ENCODE measurements around the gene TAF6L. TPM values are rescaled to one million over a fixed set of nuclear protein-coding genes. Genes with fewer than 3 reads are reported as not detected.

Gene TAF6L
- total and polyA plus RNA-seq, 9 of the 15 experiments (the other 6 are each of a cell fraction or from before 2014, with no cell fraction given) = 0.04 to 45.5 (median 20.8) TPM

- peak; percentile 52; the same call in 1 of the 2 replicates for TF ChIP-seq JUN (IDR thresholded peaks at IDR 0.05; ENCODE audit: borderline replicate concordance, low read depth, low read length)
- peak; percentile 94; the same call in 1 of the 2 replicates for TF ChIP-seq JUN (CRISPR knock-in tag; IDR thresholded peaks at IDR 0.05; ENCODE audit: borderline replicate concordance)
- TF ChIP-seq FOXP1 (CRISPR knock-in tag; IDR thresholded peaks at IDR 0.05) = peak; percentile 91; the same call in 1 of the 2 replicates
- TF ChIP-seq NFRKB (IDR thresholded peaks at IDR 0.05; ENCODE audit: low read depth) = peak; percentile 57; the same call in 1 of the 2 replicates
- 0 out of 2 replicates have a peak, but pooled peaks have one; percentile 16 for TF ChIP-seq ZNF583 (CRISPR knock-in tag; IDR thresholded peaks at IDR 0.05)
- TF ChIP-seq, protein P1, sequence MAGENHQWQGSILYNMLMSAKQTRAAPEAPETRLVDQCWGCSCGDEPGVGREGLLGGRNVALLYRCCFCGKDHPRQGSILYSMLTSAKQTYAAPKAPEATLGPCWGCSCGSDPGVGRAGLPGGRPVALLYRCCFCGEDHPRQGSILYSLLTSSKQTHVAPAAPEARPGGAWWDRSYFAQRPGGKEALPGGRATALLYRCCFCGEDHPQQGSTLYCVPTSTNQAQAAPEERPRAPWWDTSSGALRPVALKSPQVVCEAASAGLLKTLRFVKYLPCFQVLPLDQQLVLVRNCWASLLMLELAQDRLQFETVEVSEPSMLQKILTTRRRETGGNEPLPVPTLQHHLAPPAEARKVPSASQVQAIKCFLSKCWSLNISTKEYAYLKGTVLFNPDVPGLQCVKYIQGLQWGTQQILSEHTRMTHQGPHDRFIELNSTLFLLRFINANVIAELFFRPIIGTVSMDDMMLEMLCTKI (IDR thresholded peaks at IDR 0.05; ENCODE audit: partially characterized antibody) = no peak
- no peak for TF ChIP-seq ZNF79 (CRISPR knock-in tag; IDR thresholded peaks at IDR 0.05; ENCODE audit: low read depth)
- peak; percentile 77; the same call in 1 of the 2 replicates for TF ChIP-seq ZBTB17 (CRISPR knock-in tag; IDR thresholded peaks at IDR 0.05)
- TF ChIP-seq, protein P2, sequence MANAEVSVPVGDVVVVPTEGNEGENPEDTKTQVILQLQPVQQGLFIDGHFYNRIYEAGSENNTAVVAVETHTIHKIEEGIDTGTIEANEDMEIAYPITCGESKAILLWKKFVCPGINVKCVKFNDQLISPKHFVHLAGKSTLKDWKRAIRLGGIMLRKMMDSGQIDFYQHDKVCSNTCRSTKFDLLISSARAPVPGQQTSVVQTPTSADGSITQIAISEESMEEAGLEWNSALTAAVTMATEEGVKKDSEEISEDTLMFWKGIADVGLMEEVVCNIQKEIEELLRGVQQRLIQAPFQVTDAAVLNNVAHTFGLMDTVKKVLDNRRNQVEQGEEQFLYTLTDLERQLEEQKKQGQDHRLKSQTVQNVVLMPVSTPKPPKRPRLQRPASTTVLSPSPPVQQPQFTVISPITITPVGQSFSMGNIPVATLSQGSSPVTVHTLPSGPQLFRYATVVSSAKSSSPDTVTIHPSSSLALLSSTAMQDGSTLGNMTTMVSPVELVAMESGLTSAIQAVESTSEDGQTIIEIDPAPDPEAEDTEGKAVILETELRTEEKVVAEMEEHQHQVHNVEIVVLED (CRISPR knock-in tag; IDR thresholded peaks at IDR 0.05) = peak; percentile 83
- 0 out of 2 replicates have a peak, but pooled peaks have one; percentile 81 for TF ChIP-seq NR3C1 (CRISPR knock-in tag; IDR thresholded peaks at IDR 0.05)
- no peak for TF ChIP-seq RBM15 (IDR thresholded peaks at IDR 0.05; ENCODE audit: insufficient read depth, low read length)
- TF ChIP-seq ARID4B (CRISPR knock-in tag; IDR thresholded peaks at IDR 0.05) = peak; percentile 94; the same call in 1 of the 2 replicates
- TF ChIP-seq KAT7 (CRISPR knock-in tag; IDR thresholded peaks at IDR 0.05; ENCODE audit: borderline replicate concordance) = peak; percentile 76; the same call in 1 of the 2 replicates
- TF ChIP-seq, protein P3, sequence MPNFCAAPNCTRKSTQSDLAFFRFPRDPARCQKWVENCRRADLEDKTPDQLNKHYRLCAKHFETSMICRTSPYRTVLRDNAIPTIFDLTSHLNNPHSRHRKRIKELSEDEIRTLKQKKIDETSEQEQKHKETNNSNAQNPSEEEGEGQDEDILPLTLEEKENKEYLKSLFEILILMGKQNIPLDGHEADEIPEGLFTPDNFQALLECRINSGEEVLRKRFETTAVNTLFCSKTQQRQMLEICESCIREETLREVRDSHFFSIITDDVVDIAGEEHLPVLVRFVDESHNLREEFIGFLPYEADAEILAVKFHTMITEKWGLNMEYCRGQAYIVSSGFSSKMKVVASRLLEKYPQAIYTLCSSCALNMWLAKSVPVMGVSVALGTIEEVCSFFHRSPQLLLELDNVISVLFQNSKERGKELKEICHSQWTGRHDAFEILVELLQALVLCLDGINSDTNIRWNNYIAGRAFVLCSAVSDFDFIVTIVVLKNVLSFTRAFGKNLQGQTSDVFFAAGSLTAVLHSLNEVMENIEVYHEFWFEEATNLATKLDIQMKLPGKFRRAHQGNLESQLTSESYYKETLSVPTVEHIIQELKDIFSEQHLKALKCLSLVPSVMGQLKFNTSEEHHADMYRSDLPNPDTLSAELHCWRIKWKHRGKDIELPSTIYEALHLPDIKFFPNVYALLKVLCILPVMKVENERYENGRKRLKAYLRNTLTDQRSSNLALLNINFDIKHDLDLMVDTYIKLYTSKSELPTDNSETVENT (CRISPR knock-in tag; IDR thresholded peaks at IDR 0.05) = peak; percentile 61
- TF ChIP-seq, protein P4, sequence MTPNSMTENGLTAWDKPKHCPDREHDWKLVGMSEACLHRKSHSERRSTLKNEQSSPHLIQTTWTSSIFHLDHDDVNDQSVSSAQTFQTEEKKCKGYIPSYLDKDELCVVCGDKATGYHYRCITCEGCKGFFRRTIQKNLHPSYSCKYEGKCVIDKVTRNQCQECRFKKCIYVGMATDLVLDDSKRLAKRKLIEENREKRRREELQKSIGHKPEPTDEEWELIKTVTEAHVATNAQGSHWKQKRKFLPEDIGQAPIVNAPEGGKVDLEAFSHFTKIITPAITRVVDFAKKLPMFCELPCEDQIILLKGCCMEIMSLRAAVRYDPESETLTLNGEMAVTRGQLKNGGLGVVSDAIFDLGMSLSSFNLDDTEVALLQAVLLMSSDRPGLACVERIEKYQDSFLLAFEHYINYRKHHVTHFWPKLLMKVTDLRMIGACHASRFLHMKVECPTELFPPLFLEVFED (CRISPR knock-in tag; conservative IDR thresholded peaks at IDR 0.05) = no peak
- no peak for TF ChIP-seq XRCC5 (IDR thresholded peaks at IDR 0.05; ENCODE audit: low read depth, low read length)
Observed at GRCh38 chr11:62727165-62727871, 43.9 kb upstream of the TAF6L start, which contains the start of gene HNRNPUL2 (continued).
